H9 (cell line): Measurements from ENCODE around the gene CASP10. TPM values are rescaled to one million over a fixed set of nuclear protein-coding genes. Genes with fewer than 3 reads are reported as not detected.

Source experiments
- DNase-seq: peaks from one replicate; pipeline ENCODE4 v3.0.0-alpha.2; 2017
- H2AFZ ChIP-seq: one replicate; pipeline ENCODE4 v1.6.1; 2013; ENCODE audit warnings: mild to moderate bottlenecking, low read length, control low read depth, moderate library complexity
- H2AK5ac ChIP-seq: 2 replicates; pipeline ENCODE4 v1.6.1; 2013; ENCODE audit warnings: low read length, control low read depth, mixed read lengths; ENCODE audit not compliant: insufficient read length
- H2BK120ac ChIP-seq: one replicate; pipeline ENCODE4 v1.6.1; 2013; ENCODE audit warnings: low read depth, mild to moderate bottlenecking, low read length, control low read depth, inconsistent platforms; ENCODE audit not compliant: poor library complexity, severe bottlenecking
- H2BK12ac ChIP-seq: 2 replicates; pipeline ENCODE4 v1.6.1; 2013; ENCODE audit warnings: low read length, control low read depth, mixed read lengths, low read depth; ENCODE audit not compliant: insufficient read length
- H2BK15ac ChIP-seq: 2 replicates; pipeline ENCODE4 v1.6.1; 2013; ENCODE audit warnings: low read depth, low read length, control low read depth
- H2BK20ac ChIP-seq: one replicate; pipeline ENCODE4 v1.6.1; 2013; ENCODE audit warnings: low read depth, mild to moderate bottlenecking, low read length, control low read depth, inconsistent platforms; ENCODE audit not compliant: poor library complexity, severe bottlenecking
- H2BK5ac ChIP-seq: 2 replicates; pipeline ENCODE4 v1.6.1; 2013; ENCODE audit warnings: low read length, control low read depth, mixed read lengths; ENCODE audit not compliant: insufficient read length
- H3K14ac ChIP-seq: 2 replicates; pipeline ENCODE4 v1.6.1; 2013; ENCODE audit warnings: low read length, control low read depth; ENCODE audit not compliant: insufficient read depth
- H3K18ac ChIP-seq: 2 replicates; pipeline ENCODE4 v1.6.1; 2013; ENCODE audit warnings: low read depth, mild to moderate bottlenecking, mixed read lengths, low read length, control low read depth; ENCODE audit not compliant: insufficient read length
- H3K23ac ChIP-seq: 2 replicates; pipeline ENCODE4 v1.6.1; 2013; ENCODE audit warnings: low read length, control low read depth, mixed read lengths, low read depth; ENCODE audit not compliant: insufficient read length
- H3K23me2 ChIP-seq: 2 replicates; pipeline ENCODE4 v1.6.1; 2013; ENCODE audit warnings: low read depth, mild to moderate bottlenecking, mixed read lengths, low read length, control low read depth; ENCODE audit not compliant: insufficient read length, poor library complexity, severe bottlenecking
- H3K27ac ChIP-seq: 2 replicates; pipeline ENCODE4 v1.5.1; 2013; ENCODE audit warnings: low read length, control low read depth, mixed read lengths, low read depth; ENCODE audit not compliant: insufficient read length
- H3K27me3 ChIP-seq: 2 replicates; pipeline ENCODE4 v1.6.1; 2013; ENCODE audit warnings: low read length, control low read depth, inconsistent platforms; ENCODE audit not compliant: insufficient read depth
- H3K4ac ChIP-seq: 2 replicates; pipeline ENCODE4 v1.6.1; 2013; ENCODE audit warnings: low read depth, mild to moderate bottlenecking, control low read depth, inconsistent platforms, low read length, moderate library complexity
- H3K4me1 ChIP-seq: 2 replicates; pipeline ENCODE4 v1.6.1; 2013; ENCODE audit warnings: low read length, control low read depth, inconsistent platforms; ENCODE audit not compliant: insufficient read depth
- H3K4me2 ChIP-seq: 2 replicates; pipeline ENCODE4 v1.6.1; 2013; ENCODE audit warnings: low read length, control low read depth, mixed read lengths; ENCODE audit not compliant: insufficient read length, insufficient read depth
- H3K56ac ChIP-seq: 2 replicates; pipeline ENCODE4 v1.6.1; 2013; ENCODE audit warnings: low read depth, mild to moderate bottlenecking, mixed read lengths, low read length, control low read depth; ENCODE audit not compliant: insufficient read length
- H3K79me1 ChIP-seq: 2 replicates; pipeline ENCODE4 v1.6.1; 2013; ENCODE audit warnings: low read depth, mild to moderate bottlenecking, moderate library complexity, low read length, control low read depth, inconsistent platforms; ENCODE audit not compliant: insufficient read depth, poor library complexity, severe bottlenecking
- H3K79me2 ChIP-seq: 2 replicates; pipeline ENCODE4 v1.6.1; 2013; ENCODE audit warnings: low read length, control low read depth, inconsistent platforms; ENCODE audit not compliant: insufficient read depth
- H3K9ac ChIP-seq: 2 replicates; pipeline ENCODE4 v1.6.1; 2013; ENCODE audit warnings: low read length, control low read depth, mixed read lengths; ENCODE audit not compliant: insufficient read length; ENCODE audit errors: extremely low read depth
- H3K9me3 ChIP-seq: one replicate; pipeline ENCODE4 v1.6.1; 2013; ENCODE audit warnings: low read depth, low read length, inconsistent platforms; ENCODE audit not compliant: control insufficient read depth
- H3T11ph ChIP-seq: one replicate; pipeline ENCODE4 v1.6.1; 2013; ENCODE audit warnings: mild to moderate bottlenecking, low read length, control low read depth, inconsistent platforms
- H4K20me1 ChIP-seq: one replicate; pipeline ENCODE4 v1.6.1; 2013; ENCODE audit not compliant: control insufficient read depth, insufficient read length, insufficient read depth
- H4K5ac ChIP-seq: 2 replicates; pipeline ENCODE4 v1.6.1; 2013; ENCODE audit warnings: low read depth, mild to moderate bottlenecking, mixed read lengths, low read length, control low read depth; ENCODE audit not compliant: insufficient read length
- H4K8ac ChIP-seq: replicated peaks from 2 replicates; pipeline ENCODE4 v1.6.1; 2013; ENCODE audit warnings: low read length, control low read depth, mixed read lengths, low read depth; ENCODE audit not compliant: insufficient read length
- H4K91ac ChIP-seq: 2 replicates; pipeline ENCODE4 v1.6.1; 2013; ENCODE audit warnings: low read depth, mild to moderate bottlenecking, moderate library complexity, mixed read lengths, low read length, control low read depth; ENCODE audit not compliant: insufficient read length
- H3K27ac Mint-ChIP-seq, 3 experiments: 2 replicates in 2 of 3; 3 replicates in 1 of 3; pipeline ENCODE4 v1.8.0; 2020 to 2021; ENCODE audit warnings: mixed read lengths in 3 of 3, mild to moderate bottlenecking in 1 of 3, moderate library complexity in 1 of 3
- H3K27me3 Mint-ChIP-seq: 2 replicates; pipeline ENCODE4 v1.8.0; 2021; ENCODE audit warnings: low read depth, mild to moderate bottlenecking, moderate library complexity, mixed read lengths
- H3K36me3 Mint-ChIP-seq, 3 experiments: 2 replicates in 2 of 3; 3 replicates in 1 of 3; pipeline ENCODE4 v1.8.0; 2020 to 2021; ENCODE audit warnings: low read depth in 3 of 3, mixed read lengths in 3 of 3; ENCODE audit not compliant: insufficient read depth in 1 of 3
- H3K4me1 Mint-ChIP-seq, 2 experiments: 2 replicates each; pipeline ENCODE4 v1.8.0; 2020; ENCODE audit warnings: mixed read lengths in 2 of 2
- H3K4me3 Mint-ChIP-seq, 2 experiments: 2 replicates in 1 of 2; 3 replicates in 1 of 2; pipeline ENCODE4 v1.8.0; 2020 to 2021; ENCODE audit warnings: mild to moderate bottlenecking in 2 of 2, mixed read lengths in 2 of 2, moderate library complexity in 1 of 2
- H3K9me3 Mint-ChIP-seq, 2 experiments: 2 replicates in 1 of 2; 3 replicates in 1 of 2; pipeline ENCODE4 v1.8.0; 2020; ENCODE audit warnings: mild to moderate bottlenecking in 2 of 2, mixed read lengths in 2 of 2, moderate library complexity in 1 of 2
- whole genome bisulfite sequencing: extraction: QIAGEN DNeasy Blood & Tissue Kit; methylation state at CpG from one replicate; pipeline ENCODE4 v1.1.7; 2013; ENCODE audit warnings: missing lambda C conversion rate, low lambda C conversion rate, mixed read lengths; ENCODE audit not compliant: insufficient read length; ENCODE audit errors: extremely low coverage; 5-methylcytosine and 5-hydroxymethylcytosine counted together
- total RNA-seq: library from RNA; stranded (reverse); gene quantifications from 2 replicates; pipeline ENCODE4 v1.2.1, GENCODE V29; 2021
- TF ChIP-seq, protein P1 (sequence below): fragments of 200-600 bp; sonication (generic); conservative IDR thresholded peaks from 3 replicates; pipeline ENCODE4 v1.8.0; 2021; ENCODE audit warnings: antibody characterized with exemption, mild to moderate bottlenecking

CASP10 gene
- total RNA-seq, 1 experiment from 2014 or later = 2.7 TPM

GRCh38 chr2:201269764-201270163 lies 86.8 kb downstream of the CASP10 start:
- Histone ChIP-seq H2BK120ac (no peak overlapping the region), H3K4ac (no peak overlapping the region), H3K23ac (no peak overlapping the region), H3K9ac (no peak overlapping the region), H3K18ac (no peak overlapping the region), H2BK20ac (no peak overlapping the region), H3K14ac (no peak overlapping the region), H3K79me1 (no peaks in the 10 kb centered on the region), H2BK5ac (no peak overlapping the region), H3K79me2 (no peaks in the 10 kb centered on the region), H4K20me1 (no peaks in the 10 kb centered on the region), H4K8ac (no peak overlapping the region), H3K27me3 (no peaks in the 10 kb centered on the region), H3K4me1 (no peaks in the 10 kb centered on the region), H2AK5ac (no peak overlapping the region), H2BK15ac (no peak overlapping the region), H3K56ac (no peak overlapping the region), H3T11ph (no peak overlapping the region), H3K4me2 (no peak overlapping the region), H3K27ac (no peak overlapping the region), H3K23me2 (no peaks in the 10 kb centered on the region), H3K9me3 (no peaks in the 10 kb centered on the region), H4K5ac (no peak overlapping the region), H2BK12ac (no peak overlapping the region), H4K91ac (no peak overlapping the region), H2AFZ (no peak overlapping the region)
- peaks cover 0 to 8% of the 10 kb centered on the region in 2 experiments; a peak in 2 of 4 replicates for H3K4me1 Mint-ChIP-seq
- no peak overlapping the region for H3K4me3 Mint-ChIP-seq
- H3K27ac Mint-ChIP-seq = no peak overlapping the region
- no CpG with 5 or more reads among the region's 2 CpGs for WGBS
- DNase-seq = no peak
- no peaks in the 10 kb centered on the region for H3K9me3 Mint-ChIP-seq
- no peaks in the 10 kb centered on the region for H3K27me3 Mint-ChIP-seq
- H3K36me3 Mint-ChIP-seq = no peaks in the 10 kb centered on the region; a peak in 1 of 7 replicates
- TF ChIP-seq, protein P1, sequence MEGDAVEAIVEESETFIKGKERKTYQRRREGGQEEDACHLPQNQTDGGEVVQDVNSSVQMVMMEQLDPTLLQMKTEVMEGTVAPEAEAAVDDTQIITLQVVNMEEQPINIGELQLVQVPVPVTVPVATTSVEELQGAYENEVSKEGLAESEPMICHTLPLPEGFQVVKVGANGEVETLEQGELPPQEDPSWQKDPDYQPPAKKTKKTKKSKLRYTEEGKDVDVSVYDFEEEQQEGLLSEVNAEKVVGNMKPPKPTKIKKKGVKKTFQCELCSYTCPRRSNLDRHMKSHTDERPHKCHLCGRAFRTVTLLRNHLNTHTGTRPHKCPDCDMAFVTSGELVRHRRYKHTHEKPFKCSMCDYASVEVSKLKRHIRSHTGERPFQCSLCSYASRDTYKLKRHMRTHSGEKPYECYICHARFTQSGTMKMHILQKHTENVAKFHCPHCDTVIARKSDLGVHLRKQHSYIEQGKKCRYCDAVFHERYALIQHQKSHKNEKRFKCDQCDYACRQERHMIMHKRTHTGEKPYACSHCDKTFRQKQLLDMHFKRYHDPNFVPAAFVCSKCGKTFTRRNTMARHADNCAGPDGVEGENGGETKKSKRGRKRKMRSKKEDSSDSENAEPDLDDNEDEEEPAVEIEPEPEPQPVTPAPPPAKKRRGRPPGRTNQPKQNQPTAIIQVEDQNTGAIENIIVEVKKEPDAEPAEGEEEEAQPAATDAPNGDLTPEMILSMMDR = no peak
